Psoas muscle (tissue), 8 donors: ENCODE data around the gene CLEC18C. TPM values are rescaled to one million over a fixed set of nuclear protein-coding genes. Genes with fewer than 3 reads are reported as not detected.

ENCODE experiments used
- ATAC-seq, 4 donors: fragments of 200-7000 bp; cut with Tn5 transposase; one replicate each; pipeline ENCODE4 v1.9.1; 2020; ENCODE audit warnings: moderate library complexity in 3 of 4, mild to moderate bottlenecking in 2 of 4
- DNase-seq, 2 donors: peaks; one replicate each; pipeline ENCODE4 v3.0.0-alpha.2; 2020
- H3K27ac ChIP-seq: fragments of 200-600 bp; one replicate; pipeline ENCODE4 v1.8.0; 2022
- H3K27me3 ChIP-seq, 3 donors: fragments of 200-600 bp in 1 of 3; one replicate each; pipeline versions ENCODE4 v1.6.1 to v1.8.0; 2013 to 2022; ENCODE audit warnings: low read length in 2 of 3, mild to moderate bottlenecking in 2 of 3, moderate library complexity in 1 of 3; ENCODE audit not compliant: insufficient read depth in 3 of 3
- H3K36me3 ChIP-seq, 2 donors: fragments of 200-600 bp in 1 of 2; one replicate each; pipeline versions ENCODE4 v1.6.1 to v1.8.0; 2013 to 2022; ENCODE audit warnings: low read depth in 1 of 2, mild to moderate bottlenecking in 1 of 2, moderate library complexity in 1 of 2; ENCODE audit not compliant: insufficient read depth in 1 of 2
- H3K4me1 ChIP-seq: fragments of 200-600 bp; one replicate; pipeline ENCODE4 v1.8.0; 2022
- H3K4me3 ChIP-seq: fragments of 200-600 bp; one replicate; pipeline ENCODE4 v1.8.0; 2022; ENCODE audit warnings: mild to moderate bottlenecking
- H3K9me3 ChIP-seq: fragments of 200-600 bp; one replicate; pipeline ENCODE4 v1.8.0; 2022
- WGBS, 3 donors: extraction: QIAGEN DNeasy Blood & Tissue Kit; methylation state at CpG; one replicate each; pipeline versions ENCODE4 v1.1.6 to v1.1.7; 2013; 5-methylcytosine and 5-hydroxymethylcytosine counted together
- intact Hi-C, 2 donors: fragments of 100-400 bp; cut with DNase I; formaldehyde crosslinking; loops; one replicate each; pipeline versions ENCODE4 v1.11.0 to v1.14.2; 2022
- polyA plus RNA-seq, 3 donors: library from polyadenylated mRNA; stranded (reverse); fragments of 200-250 nt; gene quantifications; one replicate each; pipeline ENCODE4 v1.2.3, GENCODE V29; 2013
- total RNA-seq, 4 donors: library from RNA; stranded (reverse); fragmentation: NEBNext Ultra II Directional in 2 of 4; extraction: Animal tissue kit (Norgen Biotek cat#: 25700) in 2 of 4; gene quantifications; one replicate each; pipeline versions ENCODE4 v1.2.1 to v1.2.4, GENCODE V29; 2021 to 2023
- TF ChIP-seq, protein P1 (sequence below): fragments of 200-600 bp; IDR thresholded peaks from one replicate; pipeline ENCODE4 v1.8.0; 2022; ENCODE audit warnings: antibody characterized with exemption
- donor health status: healthy with polysubstance abuse.
- donor health status: DM: no; HTN: no; CAD: no; lungs with moderate emphysema.
- donor health status: Bipolar disorder and iron deficiency.
- donor health status: healthy.
- donor health status: DM: yes; HTN: yes; CAD: no.
- donor health status: DM: no; HTN: no; CAD: no.
- donor health status: DM: no; HTN: no; CAD: no.
- donor health status: DM: yes; HTN: yes; CAD: no.

CLEC18C gene
- total and polyA plus RNA-seq, 7 donors = 0.10 to 0.43 TPM; not detected in 5

DNA sequence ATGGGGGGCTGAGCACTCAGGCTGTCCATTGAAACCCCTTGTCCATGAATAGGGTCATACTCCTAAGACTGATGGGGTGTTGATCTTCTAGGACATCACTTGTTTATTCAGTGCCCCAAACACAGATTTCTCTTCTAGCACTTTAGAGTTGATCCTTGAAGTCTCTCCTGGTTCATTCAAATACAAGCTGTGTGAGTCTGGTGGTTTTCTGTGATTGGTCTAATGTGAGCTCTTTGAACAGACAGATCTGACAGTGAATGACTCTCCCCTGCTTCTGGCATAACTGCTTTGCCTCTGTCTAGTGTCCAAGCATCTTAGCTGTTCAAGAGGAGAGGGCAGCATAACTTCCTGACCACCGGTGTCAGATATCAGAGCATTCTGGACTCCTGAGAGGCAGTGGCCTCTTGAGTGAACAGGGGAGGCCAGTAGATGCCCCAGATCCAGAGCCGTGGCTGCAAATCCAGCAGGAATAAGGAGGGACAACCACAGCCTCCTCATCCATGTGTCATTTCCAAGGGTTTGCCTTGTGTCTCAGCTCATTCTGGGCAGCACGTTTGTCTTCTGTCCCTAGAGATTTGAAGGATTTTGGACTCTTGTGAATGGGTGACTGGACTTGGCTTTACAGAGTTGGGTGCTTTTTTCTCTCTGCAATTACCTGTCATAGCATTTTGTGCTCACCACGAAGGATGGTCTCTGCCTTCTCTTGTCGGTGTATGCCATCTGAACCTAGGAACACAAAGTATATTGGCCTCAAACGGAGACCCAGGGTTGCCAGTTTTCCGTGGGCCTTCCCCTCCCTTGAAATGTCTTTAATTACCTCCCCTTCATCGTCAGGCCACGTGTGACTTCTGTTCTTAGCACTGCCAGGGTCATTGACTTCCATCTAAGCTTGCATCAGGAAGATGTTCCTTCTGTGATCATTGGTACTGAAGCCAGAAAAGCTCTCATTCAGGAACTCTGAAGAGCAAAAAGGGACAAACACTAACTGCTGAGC lies 13.9 kb upstream of the CLEC18C start:
- no peak overlapping the region for H3K4me3 ChIP-seq
- H3K27ac ChIP-seq = no peak overlapping the region
- no peaks in the 10 kb centered on the region for H3K4me1 ChIP-seq
- no peaks in the 10 kb centered on the region for H3K9me3 ChIP-seq
- TF ChIP-seq, protein P1, sequence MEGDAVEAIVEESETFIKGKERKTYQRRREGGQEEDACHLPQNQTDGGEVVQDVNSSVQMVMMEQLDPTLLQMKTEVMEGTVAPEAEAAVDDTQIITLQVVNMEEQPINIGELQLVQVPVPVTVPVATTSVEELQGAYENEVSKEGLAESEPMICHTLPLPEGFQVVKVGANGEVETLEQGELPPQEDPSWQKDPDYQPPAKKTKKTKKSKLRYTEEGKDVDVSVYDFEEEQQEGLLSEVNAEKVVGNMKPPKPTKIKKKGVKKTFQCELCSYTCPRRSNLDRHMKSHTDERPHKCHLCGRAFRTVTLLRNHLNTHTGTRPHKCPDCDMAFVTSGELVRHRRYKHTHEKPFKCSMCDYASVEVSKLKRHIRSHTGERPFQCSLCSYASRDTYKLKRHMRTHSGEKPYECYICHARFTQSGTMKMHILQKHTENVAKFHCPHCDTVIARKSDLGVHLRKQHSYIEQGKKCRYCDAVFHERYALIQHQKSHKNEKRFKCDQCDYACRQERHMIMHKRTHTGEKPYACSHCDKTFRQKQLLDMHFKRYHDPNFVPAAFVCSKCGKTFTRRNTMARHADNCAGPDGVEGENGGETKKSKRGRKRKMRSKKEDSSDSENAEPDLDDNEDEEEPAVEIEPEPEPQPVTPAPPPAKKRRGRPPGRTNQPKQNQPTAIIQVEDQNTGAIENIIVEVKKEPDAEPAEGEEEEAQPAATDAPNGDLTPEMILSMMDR = no peak
- DNase-seq (no peak), ATAC-seq (peak in 2 of 4 donors; percentile 21 to 23)
- H3K27me3 ChIP-seq = no peaks in the 10 kb centered on the region
- 37 to 62% (median 48%) methylated on average over 9 of the region's 9 CpGs for WGBS, 3 donors
- H3K36me3 ChIP-seq = peaks cover 25 to 84% of the 10 kb centered on the region in 2 donors
- intact Hi-C loops = loop anchor here in 1 of 2 donors (10.0 kb wide), 1 partner anchor 105 kb away; no protein-coding TSS in a partner anchor

DNA sequence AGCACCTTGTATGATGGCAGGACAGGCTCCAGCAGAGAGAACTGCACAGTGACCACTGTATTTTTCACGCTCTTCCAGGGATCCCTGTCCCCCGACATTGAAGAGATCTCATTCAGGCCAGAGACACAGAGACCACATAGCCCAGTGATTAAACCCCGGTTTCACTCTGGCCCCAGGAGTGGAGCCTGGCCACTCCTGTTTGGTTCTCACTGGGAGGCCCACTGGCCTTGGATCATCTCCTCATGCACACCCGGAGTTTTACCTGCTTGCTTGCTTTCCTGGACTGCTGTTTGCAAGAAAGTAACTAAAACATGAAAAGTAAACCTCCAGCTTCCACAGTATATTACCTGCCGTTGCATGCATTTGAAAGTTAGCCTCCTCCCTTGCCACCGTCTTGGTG lies 13.2 kb upstream of the CLEC18C start:
- H3K27me3 ChIP-seq = no peaks in the 10 kb centered on the region
- no peak overlapping the region for H3K27ac ChIP-seq
- no peak overlapping the region for H3K4me3 ChIP-seq
- intact Hi-C loops = no loop called here
- ATAC-seq = no peak
- WGBS, 3 donors = 83 to 92% (median 85%) methylated on average over 6 of the region's 6 CpGs
- DNase-seq = no peak
- H3K9me3 ChIP-seq = no peaks in the 10 kb centered on the region
- TF ChIP-seq, protein P1 = no peak
- no peaks in the 10 kb centered on the region for H3K4me1 ChIP-seq
- peaks cover 25 to 76% of the 10 kb centered on the region in 2 donors for H3K36me3 ChIP-seq

DNA sequence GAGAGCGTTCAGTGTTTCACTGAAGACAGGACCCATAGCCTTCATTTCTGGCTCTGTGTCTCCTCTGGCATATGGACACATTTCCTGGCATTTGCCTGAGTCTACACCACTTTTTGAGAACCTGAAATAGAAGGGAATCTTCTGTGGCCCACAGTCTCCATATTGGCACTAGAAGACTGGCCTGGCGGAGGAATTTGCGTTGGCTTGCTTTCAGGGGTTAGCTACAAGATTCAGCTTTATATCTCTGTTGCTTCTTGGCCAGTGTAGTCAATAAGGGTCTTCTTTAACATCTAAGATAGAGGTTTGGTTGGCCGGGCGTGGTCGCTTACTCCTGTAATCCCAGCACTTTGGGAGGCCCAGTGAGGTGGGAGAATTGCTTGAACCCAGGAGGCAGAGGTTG lies 12.8 kb upstream of the CLEC18C start:
- TF ChIP-seq, protein P1 = no peak
- Histone ChIP-seq H3K27ac (no peak overlapping the region), H3K4me3 (no peak overlapping the region), H3K4me1 (no peaks in the 10 kb centered on the region), H3K9me3 (no peaks in the 10 kb centered on the region), H3K27me3 (no peaks in the 10 kb centered on the region), H3K36me3 (peaks cover 25 to 72% of the 10 kb centered on the region in 2 donors)
- no peak for DNase-seq
- intact Hi-C loops = no loop called here
- no peak for ATAC-seq
- WGBS, 3 donors = 95 to 96% (median 95%) methylated on average over 6 of the region's 6 CpGs

DNA sequence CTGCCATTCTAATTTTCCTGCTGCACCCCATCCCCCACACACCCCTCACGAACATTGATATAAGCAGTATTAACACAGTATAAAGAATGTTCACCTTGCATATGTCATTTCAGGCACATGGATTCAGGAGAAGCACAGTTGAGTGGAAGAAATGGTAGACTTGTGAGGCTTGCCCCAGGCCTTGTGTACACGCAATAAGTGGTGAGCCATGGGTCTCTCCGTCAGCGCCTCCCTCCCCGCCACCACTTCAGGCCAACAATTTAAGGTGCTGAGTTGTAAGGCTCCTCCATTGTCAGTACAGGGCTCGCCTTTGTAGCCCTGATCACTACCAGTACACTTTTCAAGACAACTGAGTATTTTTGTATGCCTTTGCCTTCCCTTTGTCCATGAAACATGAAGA lies 12.2 kb upstream of the CLEC18C start:
- TF ChIP-seq, protein P1 = no peak
- ATAC-seq (no peak), DNase-seq (no peak)
- Histone ChIP-seq H3K4me1 (no peaks in the 10 kb centered on the region), H3K27ac (no peak overlapping the region), H3K4me3 (no peak overlapping the region), H3K36me3 (peaks cover 25 to 67% of the 10 kb centered on the region in 2 donors), H3K9me3 (no peaks in the 10 kb centered on the region), H3K27me3 (no peaks in the 10 kb centered on the region)
- WGBS, 3 donors = 86 to 92% (median 88%) methylated on average over 6 of the region's 6 CpGs
- intact Hi-C loops = no loop called here
